ENCODE data around the gene LRIF1.

- TF ChIP-seq CTCF (IDR thresholded peaks at IDR 0.05) (no peak), POLR2A (IDR thresholded peaks at IDR 0.05) (no peak)
Observed at GRCh38 chr1:110916669-110917306, 46.9 kb downstream of the LRIF1 start.
